IPS-NIHi7 (cell line): ENCODE results near the gene PHKG1.
"Not testable (repeated sequence)": the region's sequence is repeated elsewhere in the genome, so short reads cannot be mapped to it uniquely, and the experiment has no call there.

Experiments
- DNase-seq: peaks from one replicate; pipeline ENCODE4 v3.0.0; 2012; ENCODE audit warnings: mixed read lengths; ENCODE audit errors: extremely low spot score

The PHKG1 gene

GRCh38 chr7:56092789-56093531 is at the start of gene PHKG1:
Gene PHKG1, minus strand, starts transcription at chr7:56092952. Its CDS starts 4,011 bp downstream, at chr7:56088941.
- peak; percentile 43 for DNase-seq

GRCh38 chr7:56131062-56131461 is 38.3 kb upstream of the PHKG1 start:
- not testable (repeated sequence) for DNase-seq

- DNase-seq: no peak
Measured at GRCh38 chr7:56127241-56127975, 34.7 kb upstream of the PHKG1 start.

GRCh38 chr7:56125831-56126230 is 33.1 kb upstream of the PHKG1 start:
- no peak for DNase-seq

- no peak for DNase-seq
Measured at GRCh38 chr7:56124981-56125380, 32.2 kb upstream of the PHKG1 start.

- DNase-seq: no peak
Measured at GRCh38 chr7:56121440-56121839, 28.7 kb upstream of the PHKG1 start.

GRCh38 chr7:56115852-56116538 is 23.2 kb upstream of the PHKG1 start, which contains the start of gene NUPR2:
Gene NUPR2, minus strand, starts transcription at chr7:56116417. Its CDS starts 103 bp downstream, at chr7:56116314.
- DNase-seq: no peak

GRCh38 chr7:56112244-56112643 is 19.5 kb upstream of the PHKG1 start:
- DNase-seq: not testable (repeated sequence)

- no peak for DNase-seq
Measured at GRCh38 chr7:56110611-56111010, 17.9 kb upstream of the PHKG1 start.

GRCh38 chr7:56107954-56108258 is 15.2 kb upstream of the PHKG1 start:
- DNase-seq: no peak

- DNase-seq: no peak
Measured at GRCh38 chr7:56106108-56107073, 13.6 kb upstream of the PHKG1 start, which contains the start of gene CHCHD2. Gene CHCHD2, minus strand, starts transcription at chr7:56106476. Its CDS starts 63 bp downstream, at chr7:56106413.

GRCh38 chr7:56105508-56105907 is 12.8 kb upstream of the PHKG1 start:
- DNase-seq: no peak

GRCh38 chr7:56104138-56104537 is 11.4 kb upstream of the PHKG1 start:
- not testable (repeated sequence) for DNase-seq

GRCh38 chr7:56099653-56100052 is 6.9 kb upstream of the PHKG1 start:
- DNase-seq: no peak

GRCh38 chr7:56098187-56099008 is 5.6 kb upstream of the PHKG1 start:
- DNase-seq: not testable (repeated sequence)

GRCh38 chr7:56097700-56098099 is 4.9 kb upstream of the PHKG1 start:
- no peak for DNase-seq

GRCh38 chr7:56092388-56092787 is 364 bp downstream of the PHKG1 start:
- not testable (repeated sequence) for DNase-seq

- no peak for DNase-seq
Measured at GRCh38 chr7:56091591-56091990, 1.2 kb downstream of the PHKG1 start.

GRCh38 chr7:56087445-56087844 is 5.3 kb downstream of the PHKG1 start:
- DNase-seq: no peak

GRCh38 chr7:56086761-56087160 is 6.0 kb downstream of the PHKG1 start:
- DNase-seq: no peak
